Measurements from ENCODE around the gene ATP6V0B. TPM values are rescaled to one million over a fixed set of nuclear protein-coding genes. Genes with fewer than 3 reads are reported as not detected.

The ATP6V0B gene
- total RNA-seq, 1 donor from 2014 or later: 265 TPM

DNA sequence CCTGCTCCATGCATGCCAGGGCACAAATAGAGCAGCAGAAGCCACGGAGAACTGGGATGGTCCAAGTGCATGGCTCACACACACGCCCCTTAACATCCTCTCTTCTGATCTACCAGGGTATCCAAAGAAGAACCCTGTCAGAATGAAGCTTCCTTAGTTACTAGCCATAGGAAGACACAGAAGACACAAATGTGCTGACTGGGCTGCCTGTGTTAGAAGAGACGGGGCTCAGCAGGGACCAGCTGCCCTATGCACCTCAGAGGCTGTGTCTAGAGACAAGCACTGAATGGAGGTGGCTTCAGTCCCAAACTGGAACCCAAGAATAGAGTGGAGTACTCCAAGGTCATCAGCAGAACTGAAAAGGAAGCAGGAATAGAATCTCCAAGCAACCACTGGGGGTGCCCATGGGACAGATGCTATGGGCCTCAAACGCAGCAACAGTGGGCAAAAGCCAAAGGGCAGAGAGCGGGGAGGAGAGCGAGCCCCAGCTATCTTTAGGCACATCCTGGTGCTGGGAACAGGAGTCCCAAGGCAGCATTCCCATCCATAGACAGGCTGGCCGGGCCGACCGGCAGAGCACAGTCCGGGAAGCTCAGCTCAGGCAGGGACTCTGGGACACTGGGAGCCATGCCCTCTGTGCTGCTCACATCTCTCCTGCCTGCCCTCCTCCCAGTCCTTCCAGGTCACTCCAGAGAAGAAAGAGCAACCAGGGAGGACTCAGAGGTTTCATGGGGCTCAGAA lies 47.0 kb downstream of the ATP6V0B start:
- no peak for FAIRE-seq
- no peak for DNase-seq (ENCODE audit: low spot score in 2 of 2)

DNA sequence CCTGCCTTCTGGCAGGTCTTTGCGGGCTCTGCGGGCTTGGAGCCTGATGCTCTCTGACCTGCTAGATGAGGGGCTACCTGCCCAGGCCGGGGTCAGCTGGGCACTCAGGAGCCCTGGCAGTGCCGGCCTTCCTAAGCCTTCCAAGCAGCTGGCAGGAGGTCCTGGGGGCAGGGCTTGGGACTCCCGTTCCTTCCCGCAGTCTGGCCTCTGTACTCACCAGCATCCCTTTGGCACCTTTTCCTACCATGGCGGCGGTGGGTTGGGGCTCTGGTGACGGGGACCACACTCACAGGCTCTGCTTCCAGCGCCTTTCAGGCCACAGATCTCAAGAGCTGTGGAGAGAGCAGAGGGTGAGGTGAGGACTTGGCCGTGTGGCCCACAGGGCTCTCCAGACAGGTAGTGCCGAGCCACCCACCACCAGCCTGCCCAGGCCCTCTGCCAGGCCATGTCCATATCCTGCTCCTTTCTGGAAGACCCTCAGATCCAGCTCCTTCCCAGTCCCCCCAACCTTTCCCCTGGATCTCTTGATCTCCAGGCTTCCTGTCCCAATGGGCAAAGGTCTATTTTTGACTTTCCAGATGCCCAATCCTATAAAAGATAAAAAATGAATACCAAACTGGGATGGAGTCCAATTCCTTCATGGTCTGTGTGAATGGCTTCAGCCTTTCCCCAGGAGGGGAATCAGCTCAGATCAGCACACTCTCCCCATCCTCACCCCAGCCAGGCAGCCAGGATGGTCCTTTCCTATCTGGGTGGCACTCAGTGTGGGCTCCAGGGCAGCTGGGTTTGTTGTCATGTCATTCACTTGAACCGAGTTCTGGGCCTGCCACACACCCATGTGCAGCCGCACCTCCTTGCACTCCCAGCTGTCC lies 49.5 kb downstream of the ATP6V0B start:
- FAIRE-seq (no peak), DNase-seq (ENCODE audit: low spot score in 2 of 2) (no peak)

DNA sequence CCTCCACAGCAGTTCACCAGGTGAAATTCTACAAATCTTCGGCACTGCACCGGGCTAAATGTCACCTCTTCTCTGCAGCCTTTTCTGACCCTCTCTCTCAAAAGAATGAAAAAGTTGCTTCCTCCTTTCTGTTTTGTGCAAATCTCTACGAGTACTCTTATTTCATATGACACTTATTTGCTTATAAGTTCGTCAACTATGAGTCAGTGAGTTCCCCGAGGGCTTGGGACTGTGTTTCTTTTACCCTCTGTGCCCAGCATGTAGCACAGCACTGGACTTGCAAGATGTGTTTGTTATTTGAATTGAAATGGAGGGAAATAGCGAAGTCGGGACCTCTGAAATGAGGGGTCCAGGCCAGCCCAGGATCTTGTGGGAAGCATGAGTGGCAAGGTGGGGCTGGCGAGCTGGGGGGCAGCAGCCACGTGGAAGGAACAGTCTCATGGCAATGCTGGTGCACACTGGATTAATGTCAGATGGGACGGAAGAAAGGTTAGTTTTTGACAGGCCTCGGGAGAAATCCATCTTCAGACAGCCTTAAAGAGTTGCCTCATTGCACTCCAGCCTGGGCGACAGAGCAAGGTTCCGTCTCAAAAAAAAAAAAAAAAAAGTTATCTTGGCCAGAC lies 50.3 kb downstream of the ATP6V0B start:
- DNase-seq (ENCODE audit: low spot score in 2 of 2) (no peak), FAIRE-seq (no peak)

DNA sequence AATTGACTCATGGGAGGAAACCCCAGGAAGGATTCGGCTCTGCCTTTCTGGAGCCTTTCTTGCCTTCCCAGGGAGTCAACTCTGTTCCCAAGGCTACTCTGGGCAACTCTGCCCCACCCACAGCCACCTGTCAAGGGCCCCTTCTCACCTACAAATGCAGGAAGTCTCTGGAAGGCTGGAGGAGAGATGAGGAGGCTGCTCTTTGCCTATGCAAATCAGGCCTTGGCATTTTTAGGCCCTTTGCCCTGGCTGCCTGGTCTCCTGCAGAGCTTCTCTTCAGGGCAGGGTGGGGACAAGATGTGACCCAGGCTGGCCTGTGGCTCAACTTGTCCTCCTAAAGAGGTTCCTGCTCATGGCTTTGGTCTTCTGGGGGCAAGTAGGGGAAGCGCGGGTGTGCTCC lies 51.1 kb downstream of the ATP6V0B start:
- FAIRE-seq (no peak), DNase-seq (ENCODE audit: low spot score in 2 of 2) (no peak)

DNA sequence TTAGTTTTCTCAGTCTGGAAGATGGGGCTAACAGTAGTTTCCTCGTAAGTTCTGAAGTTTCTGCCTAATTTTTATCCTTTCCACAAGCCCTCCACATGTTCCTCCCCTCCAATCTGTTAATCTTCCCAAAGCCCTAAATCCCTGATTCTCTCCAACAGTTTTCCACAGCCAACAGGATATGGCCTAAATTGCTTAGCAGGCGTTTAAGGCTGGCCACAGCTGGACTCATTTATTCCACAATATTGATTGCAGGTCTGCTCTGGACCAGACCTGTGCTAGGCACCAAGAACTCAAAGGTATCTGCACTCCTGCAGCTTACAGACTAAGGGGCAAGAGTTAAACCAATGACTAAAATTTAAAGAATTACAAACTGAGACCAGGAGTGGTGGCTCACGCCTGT lies 52.6 kb downstream of the ATP6V0B start:
- no peak for FAIRE-seq

More for the DNA sequence above, 52.6 kb downstream of the ATP6V0B start:
- no peak for DNase-seq (ENCODE audit: low spot score in 2 of 2)

Other genes starting within 250 kb of the ATP6V0B start
- under 0.01 TPM for gene ARTN, start 41.2 kb upstream of the ATP6V0B start, total RNA-seq
- gene IPO13, start 28.0 kb upstream of the ATP6V0B start, total RNA-seq: 13.9 TPM
- gene DPH2, start 5.0 kb upstream of the ATP6V0B start, total RNA-seq: 12.2 TPM
- gene B4GALT2, start 4.2 kb downstream of the ATP6V0B start, total RNA-seq: 119 TPM
- gene CCDC24, start 16.6 kb downstream of the ATP6V0B start, total RNA-seq: 5.3 TPM
- 2.9 TPM for gene SLC6A9, start 56.5 kb downstream of the ATP6V0B start, total RNA-seq
- gene KLF17, start 143.9 kb downstream of the ATP6V0B start, total RNA-seq: under 0.01 TPM
- gene KLF18, start 166.7 kb downstream of the ATP6V0B start, total RNA-seq: not detected
- 26.5 TPM for gene DMAP1, start 238.5 kb downstream of the ATP6V0B start, total RNA-seq